Liver (tissue), 3 donors: Measurements from ENCODE around the gene JPT1.

Experiments used
- CTCF ChIP-seq: fragments of 150-350 bp; IDR thresholded peaks from 2 replicates; pipeline ENCODE4 v1.5.1; 2017; ENCODE audit warnings: improper control_type of control experiment, low read depth, low read length; ENCODE audit not compliant: missing input control
- FOXA1 ChIP-seq: IDR thresholded peaks from 2 replicates; pipeline ENCODE4 v1.6.1; 2016; ENCODE audit warnings: antibody characterized with exemption
- HNF4G ChIP-seq: IDR thresholded peaks from 2 replicates; pipeline ENCODE4 v1.6.1; 2016; ENCODE audit warnings: antibody characterized with exemption
- REST ChIP-seq: IDR thresholded peaks from 2 replicates; pipeline ENCODE4 v1.6.1; 2016; ENCODE audit warnings: antibody characterized with exemption, mild to moderate bottlenecking
- donor health status: healthy.
- donor health status: healthy.

GRCh38 chr17:75128694-75129505 lies 25.4 kb downstream of the JPT1 start:
- TF ChIP-seq HNF4G (no peak), FOXA1 (no peak), CTCF (no peak), REST (no peak)
